SK-N-SH treated with all-trans-retinoic acid at 6 μM for 48 hours (cell line): ENCODE measurements around the gene MPST.

Experiments
- ARNTL ChIP-seq: fragments of 450-650 bp; formaldehyde crosslinking; IDR thresholded peaks from 2 replicates; pipeline ENCODE4 v1.5.0; 2020; ENCODE audit warnings: low read depth, mild to moderate bottlenecking, moderate library complexity, borderline replicate concordance
- BACH2 ChIP-seq: fragments of 250-450 bp; sonication (Bioruptor Pico); IDR thresholded peaks from 2 replicates; pipeline ENCODE4 v1.9.0; 2021; ENCODE audit warnings: mild to moderate bottlenecking, borderline replicate concordance
- OSR1 ChIP-seq: fragments of 250-450 bp; sonication (Bioruptor Pico); IDR thresholded peaks from 2 replicates; pipeline ENCODE4 v1.8.0; 2022; ENCODE audit warnings: moderate library complexity, mild to moderate bottlenecking, inconsistent platforms
- PPARA ChIP-seq: fragments of 250-450 bp; sonication (Bioruptor Pico); IDR thresholded peaks from 2 replicates; pipeline ENCODE4 v1.5.0; 2020; ENCODE audit warnings: mild to moderate bottlenecking, borderline replicate concordance
- SNAI2 ChIP-seq: fragments of 250-450 bp; sonication (Bioruptor Pico); IDR thresholded peaks from 2 replicates; pipeline ENCODE4 v1.5.0; 2020; ENCODE audit warnings: mild to moderate bottlenecking, moderate library complexity
- TCF4 ChIP-seq: fragments of 250-450 bp; sonication (Bioruptor Pico); IDR thresholded peaks from 2 replicates; pipeline ENCODE4 v1.8.0; 2021; ENCODE audit warnings: mild to moderate bottlenecking, moderate library complexity, borderline replicate concordance
- ZC3H10 ChIP-seq: fragments of 250-450 bp; sonication (Bioruptor Pico); IDR thresholded peaks from 2 replicates; pipeline ENCODE4 v1.5.1; 2021; ENCODE audit warnings: mild to moderate bottlenecking, moderate library complexity
- ZFP3 ChIP-seq: fragments of 250-450 bp; sonication (Bioruptor Pico); IDR thresholded peaks from 2 replicates; pipeline ENCODE4 v1.5.0; 2020; ENCODE audit warnings: mild to moderate bottlenecking, moderate library complexity
- ZNF565 ChIP-seq: fragments of 450-650 bp; formaldehyde crosslinking; conservative IDR thresholded peaks from 2 replicates; pipeline ENCODE4 v1.5.0; 2020; ENCODE audit warnings: low read depth, mild to moderate bottlenecking, moderate library complexity
- ZNF70 ChIP-seq: fragments of 450-650 bp; formaldehyde crosslinking; IDR thresholded peaks from 2 replicates; pipeline ENCODE4 v1.5.0; 2020; ENCODE audit warnings: mild to moderate bottlenecking, moderate library complexity
- ZNF8 ChIP-seq: fragments of 450-650 bp; formaldehyde crosslinking; IDR thresholded peaks from 2 replicates; pipeline ENCODE4 v1.5.0; 2020; ENCODE audit warnings: mild to moderate bottlenecking, moderate library complexity
- TF ChIP-seq, protein P1 (sequence below): fragments of 250-450 bp; sonication (Bioruptor Pico); IDR thresholded peaks from 2 replicates; pipeline ENCODE4 v1.5.1; 2020; ENCODE audit warnings: low read depth, mild to moderate bottlenecking, moderate library complexity
- TF ChIP-seq, protein P2 (sequence below): fragments of 250-450 bp; sonication (Bioruptor Pico); IDR thresholded peaks from 2 replicates; pipeline ENCODE4 v1.5.1; 2021; ENCODE audit warnings: mild to moderate bottlenecking, moderate library complexity

GRCh38 chr22:37027556-37027955 lies 8.0 kb downstream of the MPST start:
- TF ChIP-seq ARNTL (CRISPR knock-in tag) = no peak
- no peak for TF ChIP-seq TCF4
- no peak for TF ChIP-seq OSR1 (CRISPR knock-in tag)
- no peak for TF ChIP-seq PPARA (CRISPR knock-in tag)
- TF ChIP-seq ZFP3 (CRISPR knock-in tag) = no peak
- TF ChIP-seq ZNF565 (CRISPR knock-in tag) = no peak
- TF ChIP-seq, protein P1, sequence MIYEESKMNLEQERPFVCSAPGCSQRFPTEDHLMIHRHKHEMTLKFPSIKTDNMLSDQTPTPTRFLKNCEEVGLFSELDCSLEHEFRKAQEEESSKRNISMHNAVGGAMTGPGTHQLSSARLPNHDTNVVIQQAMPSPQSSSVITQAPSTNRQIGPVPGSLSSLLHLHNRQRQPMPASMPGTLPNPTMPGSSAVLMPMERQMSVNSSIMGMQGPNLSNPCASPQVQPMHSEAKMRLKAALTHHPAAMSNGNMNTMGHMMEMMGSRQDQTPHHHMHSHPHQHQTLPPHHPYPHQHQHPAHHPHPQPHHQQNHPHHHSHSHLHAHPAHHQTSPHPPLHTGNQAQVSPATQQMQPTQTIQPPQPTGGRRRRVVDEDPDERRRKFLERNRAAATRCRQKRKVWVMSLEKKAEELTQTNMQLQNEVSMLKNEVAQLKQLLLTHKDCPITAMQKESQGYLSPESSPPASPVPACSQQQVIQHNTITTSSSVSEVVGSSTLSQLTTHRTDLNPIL (CRISPR knock-in tag) = no peak
- TF ChIP-seq ZC3H10 (CRISPR knock-in tag) = no peak
- no peak for TF ChIP-seq ZNF70 (CRISPR knock-in tag)
- no peak for TF ChIP-seq ZNF8 (CRISPR knock-in tag)
- TF ChIP-seq BACH2 = no peak
- TF ChIP-seq, protein P2, sequence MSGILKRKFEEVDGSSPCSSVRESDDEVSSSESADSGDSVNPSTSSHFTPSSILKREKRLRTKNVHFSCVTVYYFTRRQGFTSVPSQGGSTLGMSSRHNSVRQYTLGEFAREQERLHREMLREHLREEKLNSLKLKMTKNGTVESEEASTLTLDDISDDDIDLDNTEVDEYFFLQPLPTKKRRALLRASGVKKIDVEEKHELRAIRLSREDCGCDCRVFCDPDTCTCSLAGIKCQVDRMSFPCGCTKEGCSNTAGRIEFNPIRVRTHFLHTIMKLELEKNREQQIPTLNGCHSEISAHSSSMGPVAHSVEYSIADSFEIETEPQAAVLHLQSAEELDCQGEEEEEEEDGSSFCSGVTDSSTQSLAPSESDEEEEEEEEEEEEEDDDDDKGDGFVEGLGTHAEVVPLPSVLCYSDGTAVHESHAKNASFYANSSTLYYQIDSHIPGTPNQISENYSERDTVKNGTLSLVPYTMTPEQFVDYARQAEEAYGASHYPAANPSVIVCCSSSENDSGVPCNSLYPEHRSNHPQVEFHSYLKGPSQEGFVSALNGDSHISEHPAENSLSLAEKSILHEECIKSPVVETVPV (CRISPR knock-in tag) = no peak
- TF ChIP-seq SNAI2 (CRISPR knock-in tag) = no peak
